ENCODE measurements around the gene FNDC3A. TPM values are rescaled to one million over a fixed set of nuclear protein-coding genes. Genes with fewer than 3 reads are reported as not detected.

Gene FNDC3A
- total RNA-seq, 4 donors from 2014 or later = 37.0 to 39.4 (median 38.6) TPM

- H3K36me3 ChIP-seq = peaks cover 0 to 5% (median 1%) of the 10 kb centered on the region in 4 donors
- intact Hi-C loops (cut with DNase I) = no loop called here
- peak; percentile 94 for DNase-seq (ENCODE audit: extremely low spot score)
- no peaks in the 10 kb centered on the region for H3K27me3 ChIP-seq
- no peaks in the 10 kb centered on the region for H3K9me3 ChIP-seq
- peak overlapping the region; percentile 49 to 70 (median 56) for H3K4me3 ChIP-seq
- peak; percentile 57 to 80 for TF ChIP-seq POLR2AphosphoS5 (IDR thresholded peaks at IDR 0.05)
- TF ChIP-seq CTCF (IDR thresholded peaks at IDR 0.05) = no peak
- TF ChIP-seq EP300 (IDR thresholded peaks at IDR 0.05) = no peak
- TF ChIP-seq POLR2A (IDR thresholded peaks at IDR 0.05; ENCODE audit: low read depth) = no peak
- peaks cover 28 to 43% (median 37%) of the 10 kb centered on the region in 4 donors for H3K4me1 ChIP-seq
- under 1% methylated on average over 16 of the region's 16 CpGs for WGBS
- peak overlapping the region; percentile 1 to 63 (median 59) for H3K27ac ChIP-seq (replicated peaks in 1 of 4)
Measured at GRCh38 chr13:49110122-49110912, 134.6 kb downstream of the FNDC3A start.

GRCh38 chr13:49110913-49111170 is 135.1 kb downstream of the FNDC3A start:
- intact Hi-C loops (cut with DNase I) = no loop called here
- TF ChIP-seq CTCF (IDR thresholded peaks at IDR 0.05) (no peak), POLR2A (IDR thresholded peaks at IDR 0.05; ENCODE audit: low read depth) (no peak), POLR2AphosphoS5 (IDR thresholded peaks at IDR 0.05) (no peak), EP300 (IDR thresholded peaks at IDR 0.05) (no peak)
- Histone ChIP-seq H3K27ac (replicated peaks in 1 of 4) (no peak overlapping the region), H3K9me3 (no peaks in the 10 kb centered on the region), H3K27me3 (no peaks in the 10 kb centered on the region), H3K4me1 (peaks cover 28 to 43% (median 37%) of the 10 kb centered on the region in 4 donors), H3K4me3 (peak overlapping the region; percentile 49 to 70 (median 56)), H3K36me3 (peaks cover 0 to 10% (median 5%) of the 10 kb centered on the region in 4 donors)
- no peak for DNase-seq (ENCODE audit: extremely low spot score)

GRCh38 chr13:49112782-49113525 is 137.2 kb downstream of the FNDC3A start:
- 53% methylated on average over 5 of the region's 5 CpGs for WGBS
- no peaks in the 10 kb centered on the region for H3K9me3 ChIP-seq
- H3K27me3 ChIP-seq = no peaks in the 10 kb centered on the region
- peaks cover 28 to 43% (median 37%) of the 10 kb centered on the region in 4 donors for H3K4me1 ChIP-seq
- no peak for DNase-seq (ENCODE audit: extremely low spot score)
- H3K27ac ChIP-seq (replicated peaks in 1 of 4) = no peak overlapping the region
- no peak for TF ChIP-seq POLR2AphosphoS5 (IDR thresholded peaks at IDR 0.05)
- no peak for TF ChIP-seq CTCF (IDR thresholded peaks at IDR 0.05)
- TF ChIP-seq EP300 (IDR thresholded peaks at IDR 0.05) = no peak
- TF ChIP-seq POLR2A (IDR thresholded peaks at IDR 0.05; ENCODE audit: low read depth) = no peak
- H3K36me3 ChIP-seq = peaks cover 6 to 26% (median 16%) of the 10 kb centered on the region in 4 donors
- intact Hi-C loops (cut with DNase I) = no loop called here
- no peak overlapping the region for H3K4me3 ChIP-seq

- TF ChIP-seq CTCF (IDR thresholded peaks at IDR 0.05) (no peak), EP300 (IDR thresholded peaks at IDR 0.05) (no peak)
- peaks cover 28 to 43% (median 37%) of the 10 kb centered on the region in 4 donors for H3K4me1 ChIP-seq
- WGBS = 3% methylated on average over 1 of the region's 1 CpG
- H3K36me3 ChIP-seq = peaks cover 6 to 33% (median 23%) of the 10 kb centered on the region in 4 donors
- H3K4me3 ChIP-seq = no peak overlapping the region
- no peak overlapping the region for H3K27ac ChIP-seq (replicated peaks in 1 of 4)
- no peaks in the 10 kb centered on the region for H3K9me3 ChIP-seq
- no peak for DNase-seq (ENCODE audit: extremely low spot score)
- no peaks in the 10 kb centered on the region for H3K27me3 ChIP-seq
- intact Hi-C loops (cut with DNase I) = no loop called here
Measured at GRCh38 chr13:49113526-49114286, 138.0 kb downstream of the FNDC3A start.

All from esophagus muscularis mucosa (tissue), 4 donors.